Measurements from ENCODE around the gene UTF1.

UTF1 gene

GRCh38 chr10:133212853-133213494, 17.0 kb upstream of the UTF1 start:
- DNase-seq (ENCODE audit: extremely low spot score), result no peak
- TF ChIP-seq, protein P1, sequence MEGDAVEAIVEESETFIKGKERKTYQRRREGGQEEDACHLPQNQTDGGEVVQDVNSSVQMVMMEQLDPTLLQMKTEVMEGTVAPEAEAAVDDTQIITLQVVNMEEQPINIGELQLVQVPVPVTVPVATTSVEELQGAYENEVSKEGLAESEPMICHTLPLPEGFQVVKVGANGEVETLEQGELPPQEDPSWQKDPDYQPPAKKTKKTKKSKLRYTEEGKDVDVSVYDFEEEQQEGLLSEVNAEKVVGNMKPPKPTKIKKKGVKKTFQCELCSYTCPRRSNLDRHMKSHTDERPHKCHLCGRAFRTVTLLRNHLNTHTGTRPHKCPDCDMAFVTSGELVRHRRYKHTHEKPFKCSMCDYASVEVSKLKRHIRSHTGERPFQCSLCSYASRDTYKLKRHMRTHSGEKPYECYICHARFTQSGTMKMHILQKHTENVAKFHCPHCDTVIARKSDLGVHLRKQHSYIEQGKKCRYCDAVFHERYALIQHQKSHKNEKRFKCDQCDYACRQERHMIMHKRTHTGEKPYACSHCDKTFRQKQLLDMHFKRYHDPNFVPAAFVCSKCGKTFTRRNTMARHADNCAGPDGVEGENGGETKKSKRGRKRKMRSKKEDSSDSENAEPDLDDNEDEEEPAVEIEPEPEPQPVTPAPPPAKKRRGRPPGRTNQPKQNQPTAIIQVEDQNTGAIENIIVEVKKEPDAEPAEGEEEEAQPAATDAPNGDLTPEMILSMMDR (IDR thresholded peaks at IDR 0.05; ENCODE audit: control extremely low read depth, extremely low read depth, low read depth, missing control alignments), result no peak
- POLR2A ChIA-PET, result no interaction called here
- CTCF ChIA-PET, result no interaction called here

GRCh38 chr10:133213641-133214467, 16.2 kb upstream of the UTF1 start:
- ChIA-PET POLR2A (no interaction called here), CTCF (no interaction called here)
- DNase-seq (ENCODE audit: extremely low spot score), result no peak
- TF ChIP-seq, protein P1 (IDR thresholded peaks at IDR 0.05; ENCODE audit: control extremely low read depth, extremely low read depth, low read depth, missing control alignments), result no peak

GRCh38 chr10:133214468-133215410, 15.3 kb upstream of the UTF1 start:
- no peak for DNase-seq (ENCODE audit: extremely low spot score)
- TF ChIP-seq, protein P1 (IDR thresholded peaks at IDR 0.05; ENCODE audit: control extremely low read depth, extremely low read depth, low read depth, missing control alignments), result no peak
- CTCF ChIA-PET, result interaction anchor here (1.0 kb wide), 1 partner anchor 11 kb away, joined by 3 read pairs; no protein-coding TSS in a partner anchor

DNA sequence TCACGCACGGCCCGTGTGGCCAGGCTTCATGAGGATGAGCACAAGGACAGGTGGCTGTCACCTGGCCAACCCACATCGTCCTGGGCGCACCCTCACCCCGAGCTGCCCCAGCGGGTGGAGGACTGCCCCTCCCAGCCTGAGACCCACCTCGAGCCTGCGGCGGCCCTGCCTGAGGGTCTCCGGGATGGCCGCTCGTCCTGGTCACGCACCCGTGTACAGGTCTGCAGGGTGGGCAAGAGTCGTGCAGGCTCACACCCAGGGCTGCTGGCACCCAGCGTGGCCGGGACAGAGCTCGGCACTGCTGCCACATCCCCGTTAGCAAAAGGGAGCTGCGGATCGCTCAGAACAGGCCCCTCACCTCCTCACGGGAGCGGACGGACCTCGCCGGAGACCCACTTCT, 14.4 kb upstream of the UTF1 start:
- no peak for DNase-seq (ENCODE audit: extremely low spot score)
- TF ChIP-seq, protein P1 (IDR thresholded peaks at IDR 0.05; ENCODE audit: control extremely low read depth, extremely low read depth, low read depth, missing control alignments), result no peak
- POLR2A ChIA-PET, result no interaction called here
- CTCF ChIA-PET, result interaction anchor here (1.0 kb wide), 1 partner anchor 10 kb away, joined by 3 read pairs; no protein-coding TSS in a partner anchor

More at GRCh38 chr10:133214468-133215410, 15.3 kb upstream of the UTF1 start:
- POLR2A ChIA-PET, result no interaction called here

DNA sequence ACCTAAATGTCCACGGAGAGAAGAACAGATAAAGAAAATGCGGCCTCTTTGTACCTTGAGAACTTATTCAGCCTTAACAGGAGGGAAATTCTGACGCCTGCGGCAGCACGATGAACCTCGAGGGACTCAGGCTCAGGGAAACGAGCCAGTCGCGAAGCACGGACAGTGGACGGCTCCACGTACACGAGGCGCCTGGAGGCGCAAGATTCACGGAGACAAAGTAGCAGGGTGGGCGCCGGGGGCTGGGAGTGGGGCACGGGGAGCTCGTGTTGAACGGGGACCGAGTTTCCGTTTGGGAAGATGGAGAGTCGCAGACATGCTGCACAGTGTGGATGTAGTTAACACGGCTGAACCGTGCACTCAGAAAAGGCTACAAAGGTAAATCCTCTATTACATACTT, 13.2 kb upstream of the UTF1 start:
- TF ChIP-seq, protein P1 (IDR thresholded peaks at IDR 0.05; ENCODE audit: control extremely low read depth, extremely low read depth, low read depth, missing control alignments), result no peak
- no peak for DNase-seq (ENCODE audit: extremely low spot score)
- POLR2A ChIA-PET, result no interaction called here
- CTCF ChIA-PET, result no interaction called here
